Measurements from ENCODE around the gene TP53I3.

The TP53I3 gene

GRCh38 chr2:24075259-24075658 is 9.4 kb downstream of the TP53I3 start:
- H3K9ac ChIP-seq (ENCODE audit: low read depth, low read length) = peak overlapping the region; percentile 96
- H3K27me3 ChIP-seq (ENCODE audit: control insufficient read depth, insufficient read depth, low read length) = no peaks in the 10 kb centered on the region
- no peaks in the 10 kb centered on the region for H3K4me1 ChIP-seq (ENCODE audit: control insufficient read depth, insufficient read depth, low read length)
- H3K9me3 ChIP-seq (ENCODE audit: control insufficient read depth, insufficient read depth, low read length) = no peaks in the 10 kb centered on the region
- peaks cover 6% of the 10 kb centered on the region for H3K36me3 ChIP-seq (ENCODE audit: control insufficient read depth, insufficient read depth, low read length)
- H3K4me3 ChIP-seq (ENCODE audit: low read depth, low read length) = peak overlapping the region; percentile 100

GRCh38 chr2:24073816-24074215 is 10.8 kb downstream of the TP53I3 start:
- Histone ChIP-seq H3K27me3 (ENCODE audit: control insufficient read depth, insufficient read depth, low read length) (no peaks in the 10 kb centered on the region), H3K4me1 (ENCODE audit: control insufficient read depth, insufficient read depth, low read length) (no peaks in the 10 kb centered on the region), H3K9ac (ENCODE audit: low read depth, low read length) (no peak overlapping the region), H3K9me3 (ENCODE audit: control insufficient read depth, insufficient read depth, low read length) (no peaks in the 10 kb centered on the region), H3K4me3 (ENCODE audit: low read depth, low read length) (no peak overlapping the region), H3K36me3 (ENCODE audit: control insufficient read depth, insufficient read depth, low read length) (peaks cover 6% of the 10 kb centered on the region)

- Histone ChIP-seq H3K4me1 (ENCODE audit: control insufficient read depth, insufficient read depth, low read length) (no peaks in the 10 kb centered on the region), H3K4me3 (ENCODE audit: low read depth, low read length) (no peak overlapping the region), H3K9me3 (ENCODE audit: control insufficient read depth, insufficient read depth, low read length) (no peaks in the 10 kb centered on the region), H3K9ac (ENCODE audit: low read depth, low read length) (no peak overlapping the region), H3K36me3 (ENCODE audit: control insufficient read depth, insufficient read depth, low read length) (peaks cover 6% of the 10 kb centered on the region), H3K27me3 (ENCODE audit: control insufficient read depth, insufficient read depth, low read length) (no peaks in the 10 kb centered on the region)
Observed at GRCh38 chr2:24072259-24072658, 12.4 kb downstream of the TP53I3 start.

- Histone ChIP-seq H3K4me1 (ENCODE audit: control insufficient read depth, insufficient read depth, low read length) (no peaks in the 10 kb centered on the region), H3K4me3 (ENCODE audit: low read depth, low read length) (no peak overlapping the region), H3K36me3 (ENCODE audit: control insufficient read depth, insufficient read depth, low read length) (peaks cover 11% of the 10 kb centered on the region), H3K9ac (ENCODE audit: low read depth, low read length) (no peak overlapping the region), H3K27me3 (ENCODE audit: control insufficient read depth, insufficient read depth, low read length) (no peaks in the 10 kb centered on the region), H3K9me3 (ENCODE audit: control insufficient read depth, insufficient read depth, low read length) (no peaks in the 10 kb centered on the region)
Observed at GRCh38 chr2:24065341-24065740, 19.3 kb downstream of the TP53I3 start.

- Histone ChIP-seq H3K9ac (ENCODE audit: low read depth, low read length) (no peak overlapping the region), H3K36me3 (ENCODE audit: control insufficient read depth, insufficient read depth, low read length) (peaks cover 11% of the 10 kb centered on the region), H3K9me3 (ENCODE audit: control insufficient read depth, insufficient read depth, low read length) (no peaks in the 10 kb centered on the region), H3K27me3 (ENCODE audit: control insufficient read depth, insufficient read depth, low read length) (no peaks in the 10 kb centered on the region), H3K4me1 (ENCODE audit: control insufficient read depth, insufficient read depth, low read length) (no peaks in the 10 kb centered on the region), H3K4me3 (ENCODE audit: low read depth, low read length) (no peak overlapping the region)
Observed at GRCh38 chr2:24058564-24059271, 25.9 kb downstream of the TP53I3 start.

GRCh38 chr2:24055750-24056149 is 28.9 kb downstream of the TP53I3 start:
- Histone ChIP-seq H3K36me3 (ENCODE audit: control insufficient read depth, insufficient read depth, low read length) (no peaks in the 10 kb centered on the region), H3K4me1 (ENCODE audit: control insufficient read depth, insufficient read depth, low read length) (no peaks in the 10 kb centered on the region), H3K27me3 (ENCODE audit: control insufficient read depth, insufficient read depth, low read length) (no peaks in the 10 kb centered on the region), H3K9me3 (ENCODE audit: control insufficient read depth, insufficient read depth, low read length) (no peaks in the 10 kb centered on the region), H3K4me3 (ENCODE audit: low read depth, low read length) (no peak overlapping the region), H3K9ac (ENCODE audit: low read depth, low read length) (no peak overlapping the region)

- Histone ChIP-seq H3K36me3 (ENCODE audit: control insufficient read depth, insufficient read depth, low read length) (no peaks in the 10 kb centered on the region), H3K4me3 (ENCODE audit: low read depth, low read length) (no peak overlapping the region), H3K4me1 (ENCODE audit: control insufficient read depth, insufficient read depth, low read length) (no peaks in the 10 kb centered on the region), H3K9ac (ENCODE audit: low read depth, low read length) (no peak overlapping the region), H3K27me3 (ENCODE audit: control insufficient read depth, insufficient read depth, low read length) (no peaks in the 10 kb centered on the region), H3K9me3 (ENCODE audit: control insufficient read depth, insufficient read depth, low read length) (no peaks in the 10 kb centered on the region)
Observed at GRCh38 chr2:24054366-24055010, 30.1 kb downstream of the TP53I3 start.

- H3K9ac ChIP-seq (ENCODE audit: low read depth, low read length) = no peak overlapping the region
- no peaks in the 10 kb centered on the region for H3K36me3 ChIP-seq (ENCODE audit: control insufficient read depth, insufficient read depth, low read length)
- H3K4me1 ChIP-seq (ENCODE audit: control insufficient read depth, insufficient read depth, low read length) = no peaks in the 10 kb centered on the region
- H3K9me3 ChIP-seq (ENCODE audit: control insufficient read depth, insufficient read depth, low read length) = no peaks in the 10 kb centered on the region
- no peak overlapping the region for H3K4me3 ChIP-seq (ENCODE audit: low read depth, low read length)
- H3K27me3 ChIP-seq (ENCODE audit: control insufficient read depth, insufficient read depth, low read length) = no peaks in the 10 kb centered on the region
Observed at GRCh38 chr2:24052951-24053350, 31.7 kb downstream of the TP53I3 start.

- Histone ChIP-seq H3K4me1 (ENCODE audit: control insufficient read depth, insufficient read depth, low read length) (peaks cover 2% of the 10 kb centered on the region), H3K9ac (ENCODE audit: low read depth, low read length) (no peak overlapping the region), H3K4me3 (ENCODE audit: low read depth, low read length) (no peak overlapping the region), H3K27me3 (ENCODE audit: control insufficient read depth, insufficient read depth, low read length) (no peaks in the 10 kb centered on the region), H3K36me3 (ENCODE audit: control insufficient read depth, insufficient read depth, low read length) (no peaks in the 10 kb centered on the region), H3K9me3 (ENCODE audit: control insufficient read depth, insufficient read depth, low read length) (no peaks in the 10 kb centered on the region)
Observed at GRCh38 chr2:24051833-24052232, 32.8 kb downstream of the TP53I3 start.

- Histone ChIP-seq H3K9ac (ENCODE audit: low read depth, low read length) (peak overlapping the region; percentile 70), H3K4me1 (ENCODE audit: control insufficient read depth, insufficient read depth, low read length) (peaks cover 2% of the 10 kb centered on the region), H3K27me3 (ENCODE audit: control insufficient read depth, insufficient read depth, low read length) (no peaks in the 10 kb centered on the region), H3K4me3 (ENCODE audit: low read depth, low read length) (peak overlapping the region; percentile 82), H3K36me3 (ENCODE audit: control insufficient read depth, insufficient read depth, low read length) (no peaks in the 10 kb centered on the region), H3K9me3 (ENCODE audit: control insufficient read depth, insufficient read depth, low read length) (no peaks in the 10 kb centered on the region)
Observed at GRCh38 chr2:24050041-24050979, 34.3 kb downstream of the TP53I3 start.

- Histone ChIP-seq H3K9me3 (ENCODE audit: control insufficient read depth, insufficient read depth, low read length) (no peaks in the 10 kb centered on the region), H3K4me3 (ENCODE audit: low read depth, low read length) (peak within 1 kb of the TSS; percentile 82), H3K36me3 (ENCODE audit: control insufficient read depth, insufficient read depth, low read length) (no peaks in the 10 kb centered on the region), H3K9ac (ENCODE audit: low read depth, low read length) (peak within 1 kb of the TSS; percentile 70), H3K27me3 (ENCODE audit: control insufficient read depth, insufficient read depth, low read length) (no peaks in the 10 kb centered on the region), H3K4me1 (ENCODE audit: control insufficient read depth, insufficient read depth, low read length) (peaks cover 2% of the 10 kb centered on the region)
Observed at GRCh38 chr2:24049485-24050021, 35.1 kb downstream of the TP53I3 start, which contains the start of gene FKBP1B. TSS of gene FKBP1B (plus strand) at chr2:24049741. CDS start at chr2:24049850, 109 bp downstream.

All from iPS-15b (cell line).